ENCODE measurements around the gene SPECC1L. TPM values are rescaled to one million over a fixed set of nuclear protein-coding genes. Genes with fewer than 3 reads are reported as not detected.

The SPECC1L gene
- total RNA-seq, 1 donor from 2014 or later, result 69.2 TPM

- H3K79me2 ChIP-seq (ENCODE audit: insufficient read depth, low read length), result no peaks in the 10 kb centered on the region
- H3K27ac Mint-ChIP-seq (ENCODE audit: unreplicated experiment), result no peak overlapping the region
- H3K9me3 ChIP-seq (ENCODE audit: insufficient read depth, low read depth, low read length), result no peaks in the 10 kb centered on the region
- no peak overlapping the region for H3K9ac ChIP-seq (ENCODE audit: low read length)
- H3K4me3 Mint-ChIP-seq (ENCODE audit: unreplicated experiment), result no peak overlapping the region
- peaks cover 7% of the 10 kb centered on the region for H3K36me3 ChIP-seq (ENCODE audit: insufficient read depth, low read length)
- H3K4me1 Mint-ChIP-seq (ENCODE audit: low read depth, unreplicated experiment), result peaks cover 4% of the 10 kb centered on the region
- DNase-seq (ENCODE audit: low read depth) (no peak), FAIRE-seq (no peak)
- no peak overlapping the region for H3K4me3 ChIP-seq (ENCODE audit: insufficient read depth, low read depth, low read length)
- no peaks in the 10 kb centered on the region for H3K27me3 ChIP-seq (ENCODE audit: insufficient read depth, low read length)
- TF ChIP-seq EZH2 (IDR thresholded peaks at IDR 0.05; ENCODE audit: insufficient read depth, low read length), result no peak
- TF ChIP-seq CTCF (IDR thresholded peaks at IDR 0.05; ENCODE audit: insufficient read depth, low read depth, low read length), result no peak
- no peaks in the 10 kb centered on the region for H3K4me1 ChIP-seq (ENCODE audit: insufficient read depth, low read length)
- no peak overlapping the region for H3K4me2 ChIP-seq (ENCODE audit: low read length)
- peaks cover 12% of the 10 kb centered on the region for H3K36me3 Mint-ChIP-seq (ENCODE audit: low read depth, unreplicated experiment)
- H2AFZ ChIP-seq (ENCODE audit: low read depth, low read length), result no peak overlapping the region
- no peaks in the 10 kb centered on the region for H3K9me3 Mint-ChIP-seq (ENCODE audit: unreplicated experiment)
- H4K20me1 ChIP-seq (ENCODE audit: insufficient read depth, low read length), result peaks cover 11% of the 10 kb centered on the region
- H3K27ac ChIP-seq (ENCODE audit: low read depth, low read length), result no peak overlapping the region
- no peaks in the 10 kb centered on the region for H3K27me3 Mint-ChIP-seq (ENCODE audit: low read depth, unreplicated experiment)
Observed at GRCh38 chr22:24414984-24415945, 144.6 kb downstream of the SPECC1L start.

GRCh38 chr22:24416095-24416494, 145.5 kb downstream of the SPECC1L start:
- peaks cover 10% of the 10 kb centered on the region for H3K36me3 Mint-ChIP-seq (ENCODE audit: low read depth, unreplicated experiment)
- Histone ChIP-seq H3K4me3 (ENCODE audit: insufficient read depth, low read depth, low read length) (no peak overlapping the region), H4K20me1 (ENCODE audit: insufficient read depth, low read length) (peaks cover 5% of the 10 kb centered on the region), H3K36me3 (ENCODE audit: insufficient read depth, low read length) (peaks cover 7% of the 10 kb centered on the region), H3K9ac (ENCODE audit: low read length) (no peak overlapping the region), H2AFZ (ENCODE audit: low read depth, low read length) (no peak overlapping the region), H3K9me3 (ENCODE audit: insufficient read depth, low read depth, low read length) (no peaks in the 10 kb centered on the region), H3K4me1 (ENCODE audit: insufficient read depth, low read length) (no peaks in the 10 kb centered on the region), H3K27ac (ENCODE audit: low read depth, low read length) (no peak overlapping the region), H3K79me2 (ENCODE audit: insufficient read depth, low read length) (no peaks in the 10 kb centered on the region), H3K4me2 (ENCODE audit: low read length) (no peak overlapping the region), H3K27me3 (ENCODE audit: insufficient read depth, low read length) (no peaks in the 10 kb centered on the region)
- FAIRE-seq (no peak), DNase-seq (ENCODE audit: low read depth) (no peak)
- H3K27ac Mint-ChIP-seq (ENCODE audit: unreplicated experiment), result no peak overlapping the region
- no peaks in the 10 kb centered on the region for H3K9me3 Mint-ChIP-seq (ENCODE audit: unreplicated experiment)
- H3K4me3 Mint-ChIP-seq (ENCODE audit: unreplicated experiment), result no peak overlapping the region
- no peaks in the 10 kb centered on the region for H3K27me3 Mint-ChIP-seq (ENCODE audit: low read depth, unreplicated experiment)
- TF ChIP-seq EZH2 (IDR thresholded peaks at IDR 0.05; ENCODE audit: insufficient read depth, low read length) (no peak), CTCF (IDR thresholded peaks at IDR 0.05; ENCODE audit: insufficient read depth, low read depth, low read length) (no peak)
- no peaks in the 10 kb centered on the region for H3K4me1 Mint-ChIP-seq (ENCODE audit: low read depth, unreplicated experiment)

GRCh38 chr22:24416611-24417010, 146.0 kb downstream of the SPECC1L start:
- Mint-ChIP-seq H3K27ac (ENCODE audit: unreplicated experiment) (no peak overlapping the region), H3K4me3 (ENCODE audit: unreplicated experiment) (no peak overlapping the region), H3K9me3 (ENCODE audit: unreplicated experiment) (no peaks in the 10 kb centered on the region), H3K4me1 (ENCODE audit: low read depth, unreplicated experiment) (no peaks in the 10 kb centered on the region), H3K27me3 (ENCODE audit: low read depth, unreplicated experiment) (no peaks in the 10 kb centered on the region), H3K36me3 (ENCODE audit: low read depth, unreplicated experiment) (peaks cover 10% of the 10 kb centered on the region)
- Histone ChIP-seq H3K4me2 (ENCODE audit: low read length) (no peak overlapping the region), H3K4me1 (ENCODE audit: insufficient read depth, low read length) (no peaks in the 10 kb centered on the region), H4K20me1 (ENCODE audit: insufficient read depth, low read length) (peaks cover 2% of the 10 kb centered on the region), H3K27ac (ENCODE audit: low read depth, low read length) (no peak overlapping the region), H3K9me3 (ENCODE audit: insufficient read depth, low read depth, low read length) (no peaks in the 10 kb centered on the region), H2AFZ (ENCODE audit: low read depth, low read length) (no peak overlapping the region), H3K79me2 (ENCODE audit: insufficient read depth, low read length) (no peaks in the 10 kb centered on the region), H3K27me3 (ENCODE audit: insufficient read depth, low read length) (no peaks in the 10 kb centered on the region), H3K4me3 (ENCODE audit: insufficient read depth, low read depth, low read length) (no peak overlapping the region), H3K9ac (ENCODE audit: low read length) (no peak overlapping the region), H3K36me3 (ENCODE audit: insufficient read depth, low read length) (peaks cover 7% of the 10 kb centered on the region)
- FAIRE-seq (no peak), DNase-seq (ENCODE audit: low read depth) (no peak)
- TF ChIP-seq CTCF (IDR thresholded peaks at IDR 0.05; ENCODE audit: insufficient read depth, low read depth, low read length), result no peak
- no peak for TF ChIP-seq EZH2 (IDR thresholded peaks at IDR 0.05; ENCODE audit: insufficient read depth, low read length)
